ENCODE results near the gene GRIN3A. TPM values are rescaled to one million over a fixed set of nuclear protein-coding genes. Genes with fewer than 3 reads are reported as not detected.

The GRIN3A gene
- total RNA-seq, 1 experiment from 2014 or later = not detected

DNA sequence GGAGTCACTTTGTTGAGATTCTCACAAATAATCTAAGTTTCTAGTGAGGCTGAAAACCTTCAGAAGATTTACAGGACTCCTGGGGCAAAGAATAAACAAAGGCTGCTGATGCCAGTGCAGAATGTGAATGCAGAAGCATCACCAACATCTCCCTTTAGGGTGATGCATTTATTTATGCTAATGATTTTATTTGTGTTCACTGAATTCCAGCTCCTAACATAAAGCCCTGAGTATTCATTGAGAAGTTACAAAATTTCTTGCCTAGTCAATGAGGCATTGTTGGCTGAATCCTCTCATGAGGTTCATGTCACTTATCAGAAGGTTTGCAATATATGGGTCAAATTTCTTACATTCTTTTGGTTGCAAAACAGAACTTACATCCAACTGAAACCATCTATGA, 70.0 kb downstream of the GRIN3A start:
- TF ChIP-seq, protein P1, sequence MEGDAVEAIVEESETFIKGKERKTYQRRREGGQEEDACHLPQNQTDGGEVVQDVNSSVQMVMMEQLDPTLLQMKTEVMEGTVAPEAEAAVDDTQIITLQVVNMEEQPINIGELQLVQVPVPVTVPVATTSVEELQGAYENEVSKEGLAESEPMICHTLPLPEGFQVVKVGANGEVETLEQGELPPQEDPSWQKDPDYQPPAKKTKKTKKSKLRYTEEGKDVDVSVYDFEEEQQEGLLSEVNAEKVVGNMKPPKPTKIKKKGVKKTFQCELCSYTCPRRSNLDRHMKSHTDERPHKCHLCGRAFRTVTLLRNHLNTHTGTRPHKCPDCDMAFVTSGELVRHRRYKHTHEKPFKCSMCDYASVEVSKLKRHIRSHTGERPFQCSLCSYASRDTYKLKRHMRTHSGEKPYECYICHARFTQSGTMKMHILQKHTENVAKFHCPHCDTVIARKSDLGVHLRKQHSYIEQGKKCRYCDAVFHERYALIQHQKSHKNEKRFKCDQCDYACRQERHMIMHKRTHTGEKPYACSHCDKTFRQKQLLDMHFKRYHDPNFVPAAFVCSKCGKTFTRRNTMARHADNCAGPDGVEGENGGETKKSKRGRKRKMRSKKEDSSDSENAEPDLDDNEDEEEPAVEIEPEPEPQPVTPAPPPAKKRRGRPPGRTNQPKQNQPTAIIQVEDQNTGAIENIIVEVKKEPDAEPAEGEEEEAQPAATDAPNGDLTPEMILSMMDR (conservative IDR thresholded peaks at IDR 0.05) = no peak
- Histone ChIP-seq H3K14ac (ENCODE audit: insufficient read depth, low read length) (no peak overlapping the region), H3K4ac (ENCODE audit: low read depth, low read length) (no peak overlapping the region), H2BK120ac (ENCODE audit: low read depth, low read length, poor library complexity, severe bottlenecking) (no peak overlapping the region), H3K9ac (ENCODE audit: extremely low read depth, insufficient read length, low read length) (no peak overlapping the region), H2BK5ac (ENCODE audit: insufficient read length, low read length) (no peak overlapping the region), H4K8ac (replicated peaks; ENCODE audit: insufficient read length, low read depth, low read length) (no peak overlapping the region), H3K9me3 (ENCODE audit: control insufficient read depth, low read depth, low read length) (no peaks in the 10 kb centered on the region), H3K4me1 (ENCODE audit: insufficient read depth, low read length) (no peaks in the 10 kb centered on the region), H3K56ac (ENCODE audit: insufficient read length, low read depth, low read length) (no peak overlapping the region), H3K4me2 (ENCODE audit: insufficient read depth, insufficient read length, low read length) (no peak overlapping the region), H2AFZ (ENCODE audit: low read length) (no peak overlapping the region), H3K27me3 (ENCODE audit: insufficient read depth, low read length) (no peaks in the 10 kb centered on the region), H4K5ac (ENCODE audit: insufficient read length, low read depth, low read length) (no peak overlapping the region), H2BK15ac (ENCODE audit: low read depth, low read length) (no peak overlapping the region), H4K91ac (ENCODE audit: insufficient read length, low read depth, low read length) (no peak overlapping the region), H4K20me1 (ENCODE audit: control insufficient read depth, insufficient read depth, insufficient read length) (no peaks in the 10 kb centered on the region), H3K18ac (ENCODE audit: insufficient read length, low read depth, low read length) (no peak overlapping the region), H3K79me2 (ENCODE audit: insufficient read depth, low read length) (no peaks in the 10 kb centered on the region), H3K79me1 (ENCODE audit: insufficient read depth, low read depth, low read length, poor library complexity, severe bottlenecking) (no peaks in the 10 kb centered on the region), H2BK20ac (ENCODE audit: low read depth, low read length, poor library complexity, severe bottlenecking) (no peak overlapping the region), H2AK5ac (ENCODE audit: insufficient read length, low read length) (no peak overlapping the region), H3K23me2 (ENCODE audit: insufficient read length, low read depth, low read length, poor library complexity, severe bottlenecking) (no peaks in the 10 kb centered on the region), H3K23ac (ENCODE audit: insufficient read length, low read depth, low read length) (no peak overlapping the region), H3T11ph (ENCODE audit: low read length) (no peak overlapping the region), H2BK12ac (ENCODE audit: insufficient read length, low read depth, low read length) (no peak overlapping the region), H3K27ac (ENCODE audit: insufficient read length, low read depth, low read length) (no peak overlapping the region)
- H3K27me3 Mint-ChIP-seq (ENCODE audit: low read depth) = no peaks in the 10 kb centered on the region
- H3K9me3 Mint-ChIP-seq = no peaks in the 10 kb centered on the region
- H3K36me3 Mint-ChIP-seq (ENCODE audit: insufficient read depth in 1 of 3, low read depth in 3 of 3) = peaks cover 0 to 1% (median 0%) of the 10 kb centered on the region in 3 experiments; a peak in 1 of 7 replicates
- H3K4me1 Mint-ChIP-seq = peaks cover 13 to 25% of the 10 kb centered on the region in 2 experiments
- DNase-seq = no peak
- no peak overlapping the region for H3K4me3 Mint-ChIP-seq
- no peak overlapping the region for H3K27ac Mint-ChIP-seq

Data from H9 (cell line).